Measurements from ENCODE around the gene UBA1.

UBA1 gene

GRCh38 chrX:47170861-47171692, 22.6 kb upstream of the UBA1 start:
- DNase-seq = no peak

- no peak for DNase-seq
These were observed 21.6 kb upstream of the UBA1 start for GRCh38 chrX:47171996-47172395.

GRCh38 chrX:47172549-47172948, 21.1 kb upstream of the UBA1 start:
- no peak for DNase-seq

DNA sequence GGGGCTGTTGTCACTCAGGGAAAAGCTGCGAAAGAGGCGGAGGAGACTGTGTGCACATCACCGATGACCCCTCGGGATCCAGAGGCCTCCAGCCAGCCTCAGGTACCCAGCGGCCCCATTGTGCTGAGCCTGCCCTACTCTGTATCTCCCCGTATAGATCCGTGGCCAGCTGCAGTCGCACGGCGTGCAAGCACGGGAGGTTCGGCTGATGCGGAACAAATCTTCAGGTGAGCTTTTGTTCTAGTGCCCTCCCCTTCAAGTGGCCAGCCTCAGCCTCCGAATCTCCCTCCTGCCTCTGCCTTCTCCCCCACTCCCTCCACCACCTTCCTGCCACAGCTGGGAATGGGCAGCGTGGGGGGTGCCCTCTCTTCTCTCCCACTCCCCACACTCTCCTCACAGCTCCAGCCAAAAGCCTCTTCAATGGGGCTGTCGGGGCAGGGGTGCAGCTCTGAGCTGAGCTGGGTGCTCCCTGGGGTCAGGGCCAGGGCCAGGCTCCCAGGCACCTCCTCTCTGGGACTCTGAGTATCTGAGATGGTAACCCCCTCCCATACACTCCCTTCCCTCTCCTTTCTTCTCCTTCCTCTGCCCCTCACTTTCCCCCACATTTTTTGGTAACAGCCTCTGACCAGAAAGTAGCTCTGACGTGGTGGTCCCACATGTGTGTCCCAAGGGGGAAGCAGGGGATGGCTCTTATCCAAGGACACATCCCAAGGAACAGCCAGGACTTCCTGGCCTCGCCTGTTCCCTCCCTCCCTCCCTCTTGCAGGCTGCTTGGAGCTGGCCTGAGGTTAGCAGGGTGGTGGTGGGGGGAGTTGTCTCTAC, 20.4 kb upstream of the UBA1 start:
- DNase-seq = no peak

- DNase-seq = no peak
These were observed 19.3 kb upstream of the UBA1 start for GRCh38 chrX:47174376-47174775.

DNA sequence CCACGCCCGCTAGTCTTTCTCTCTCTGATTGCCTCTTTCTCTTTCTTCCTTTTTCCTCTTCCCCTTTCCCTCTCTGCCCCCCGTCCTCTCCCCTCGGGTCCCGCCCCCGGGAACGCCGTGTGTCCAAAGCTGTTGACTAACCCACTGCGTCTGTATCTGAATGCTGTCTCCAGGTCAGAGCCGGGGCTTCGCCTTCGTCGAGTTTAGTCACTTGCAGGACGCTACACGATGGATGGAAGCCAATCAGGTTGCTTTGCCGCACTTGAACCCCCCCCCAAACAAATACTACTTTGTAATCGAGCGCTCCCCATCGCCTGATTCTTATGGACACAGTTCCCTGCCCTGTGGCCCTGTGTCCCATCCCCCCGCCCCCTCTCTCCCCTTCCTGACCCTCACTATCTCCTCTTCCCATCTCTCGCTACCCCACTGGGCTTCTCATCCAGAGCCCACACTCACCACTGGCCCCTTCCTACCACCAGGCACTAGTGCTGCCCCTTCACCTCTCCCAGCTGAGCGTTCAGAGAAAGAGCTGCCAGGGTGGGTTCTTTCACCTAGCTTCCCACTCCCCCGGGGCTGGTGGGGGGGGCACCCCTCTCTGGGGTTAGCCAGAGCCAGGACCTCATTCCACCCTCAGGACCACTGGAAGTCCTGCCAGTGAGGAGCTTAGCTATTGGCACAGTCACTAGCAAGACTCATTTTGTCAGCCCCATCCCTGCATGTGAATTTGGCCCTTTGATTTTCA, 18.6 kb upstream of the UBA1 start:
- DNase-seq = no peak

GRCh38 chrX:47175588-47175980, 18.0 kb upstream of the UBA1 start:
- DNase-seq = no peak

DNA sequence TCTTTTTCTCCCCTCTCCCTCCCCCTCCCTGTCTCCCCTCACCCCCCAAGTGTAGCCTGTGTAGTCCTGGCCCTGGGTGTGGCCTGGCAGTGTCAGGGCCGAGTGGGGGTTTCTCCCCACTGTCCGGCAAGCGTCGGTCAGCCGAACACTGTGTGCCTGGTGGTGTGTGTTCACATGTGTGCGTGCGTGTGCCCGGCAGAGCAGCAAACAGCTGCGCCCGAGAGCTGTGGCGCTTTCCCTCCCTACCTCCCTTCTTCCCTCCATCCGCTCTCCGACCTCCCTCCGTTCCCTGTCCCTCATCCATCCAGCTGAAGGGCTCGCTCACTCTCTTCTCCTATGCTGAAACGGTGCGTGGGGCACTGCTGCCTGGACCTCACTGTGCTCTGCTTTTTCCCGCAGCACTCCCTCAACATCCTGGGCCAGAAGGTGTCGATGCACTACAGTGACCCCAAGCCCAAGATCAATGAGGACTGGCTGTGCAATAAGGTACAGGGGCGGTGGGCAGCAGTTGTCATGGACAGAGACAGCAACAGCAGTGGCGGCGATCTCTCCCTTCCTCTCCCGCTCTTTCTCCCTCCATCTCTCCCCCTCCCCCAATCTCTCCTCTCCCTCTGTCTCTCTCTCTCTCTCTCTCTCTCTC, 17.4 kb upstream of the UBA1 start:
- no peak for DNase-seq

DNA sequence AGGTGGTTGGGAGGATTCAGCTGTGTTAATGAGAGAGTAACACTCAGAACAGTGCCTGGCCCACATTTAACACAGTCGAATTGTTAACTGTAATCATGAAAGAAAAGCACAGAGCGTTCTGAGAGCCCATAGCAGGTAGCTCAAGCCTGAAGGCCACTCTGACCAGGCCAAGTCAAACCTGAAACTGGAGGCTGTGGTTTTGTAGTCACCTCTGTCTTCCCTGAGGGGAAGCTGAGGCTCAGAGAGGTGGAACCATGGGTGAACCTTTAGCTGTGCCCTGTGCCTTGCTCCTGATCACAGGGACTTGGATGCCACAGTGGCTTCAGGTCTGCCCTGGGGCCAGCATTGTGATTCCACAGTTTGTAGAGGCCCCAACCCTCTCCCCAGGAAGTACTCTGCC, 16.6 kb upstream of the UBA1 start:
- no peak for DNase-seq

DNA sequence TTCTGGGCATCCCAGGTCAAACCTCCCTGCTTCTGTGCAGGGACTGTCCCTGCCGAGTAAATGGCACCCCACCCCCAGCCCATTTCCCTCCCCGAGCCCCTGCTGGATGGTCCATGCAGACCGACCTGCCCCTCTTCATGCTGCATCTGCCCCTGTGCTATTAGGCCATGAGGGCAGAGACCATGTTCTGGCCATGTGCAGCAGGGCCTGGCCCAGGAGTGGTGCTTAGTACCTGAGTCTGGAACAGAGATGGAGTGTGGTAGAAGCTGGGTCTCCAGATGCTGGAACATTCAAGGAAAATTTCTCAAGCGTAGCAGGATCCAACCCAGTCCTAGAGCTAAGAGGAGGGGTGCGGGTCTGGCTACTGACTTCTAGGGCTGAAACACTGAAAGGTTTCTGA, 15.3 kb upstream of the UBA1 start:
- DNase-seq = no peak

- DNase-seq = no peak
These were observed 14.3 kb upstream of the UBA1 start for GRCh38 chrX:47179221-47179927.

DNA sequence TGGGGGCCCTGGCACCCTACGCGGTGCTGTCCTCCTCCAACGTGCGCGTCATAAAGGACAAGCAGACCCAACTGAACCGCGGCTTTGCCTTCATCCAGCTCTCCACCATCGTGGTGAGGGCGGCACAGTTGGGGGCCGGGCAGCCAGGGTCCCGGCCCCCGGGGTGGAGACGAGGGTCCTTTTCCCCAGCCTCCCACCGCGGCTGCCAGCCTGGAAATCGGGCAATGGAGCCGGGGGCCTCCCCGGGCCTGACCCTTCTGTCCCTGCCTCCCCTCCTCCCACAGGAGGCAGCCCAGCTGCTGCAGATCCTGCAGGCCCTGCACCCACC, 13.7 kb upstream of the UBA1 start:
- no peak for DNase-seq

DNA sequence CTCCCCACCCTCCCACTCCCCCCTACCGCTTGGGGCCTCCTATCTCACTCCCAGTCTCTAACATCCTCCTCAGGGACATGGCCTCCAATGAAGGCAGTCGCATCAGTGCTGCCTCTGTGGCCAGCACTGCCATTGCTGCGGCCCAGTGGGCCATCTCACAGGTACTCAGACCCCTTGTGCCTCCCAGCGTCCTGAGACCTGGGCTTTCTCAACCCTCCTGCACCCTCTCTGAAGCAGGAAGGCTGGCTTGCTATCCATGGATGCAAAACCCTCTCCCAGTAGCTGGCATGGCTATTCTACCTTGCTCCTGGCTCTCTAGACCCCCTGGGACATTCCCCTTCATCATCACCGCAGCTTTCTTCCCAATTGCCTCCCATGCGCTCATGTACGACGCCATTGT, 13.3 kb upstream of the UBA1 start:
- no peak for DNase-seq

DNA sequence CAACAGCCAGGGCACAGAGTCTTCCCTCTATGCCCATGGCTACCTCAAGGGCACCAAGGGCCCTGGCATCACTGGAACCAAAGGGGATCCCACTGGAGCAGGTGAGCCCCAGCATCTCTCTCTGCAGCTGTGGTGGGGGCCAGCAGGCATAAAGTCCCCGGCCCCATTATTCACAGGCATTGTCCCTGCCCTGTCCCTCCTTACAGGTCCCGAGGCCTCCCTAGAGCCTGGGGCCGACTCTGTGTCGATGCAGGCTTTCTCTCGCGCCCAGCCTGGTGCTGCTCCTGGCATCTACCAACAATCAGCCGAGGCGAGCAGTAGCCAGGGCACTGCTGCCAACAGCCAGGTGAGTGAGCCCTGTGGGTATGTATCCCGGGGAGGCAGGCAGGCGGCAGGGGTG, 12.3 kb upstream of the UBA1 start:
- no peak for DNase-seq

DNA sequence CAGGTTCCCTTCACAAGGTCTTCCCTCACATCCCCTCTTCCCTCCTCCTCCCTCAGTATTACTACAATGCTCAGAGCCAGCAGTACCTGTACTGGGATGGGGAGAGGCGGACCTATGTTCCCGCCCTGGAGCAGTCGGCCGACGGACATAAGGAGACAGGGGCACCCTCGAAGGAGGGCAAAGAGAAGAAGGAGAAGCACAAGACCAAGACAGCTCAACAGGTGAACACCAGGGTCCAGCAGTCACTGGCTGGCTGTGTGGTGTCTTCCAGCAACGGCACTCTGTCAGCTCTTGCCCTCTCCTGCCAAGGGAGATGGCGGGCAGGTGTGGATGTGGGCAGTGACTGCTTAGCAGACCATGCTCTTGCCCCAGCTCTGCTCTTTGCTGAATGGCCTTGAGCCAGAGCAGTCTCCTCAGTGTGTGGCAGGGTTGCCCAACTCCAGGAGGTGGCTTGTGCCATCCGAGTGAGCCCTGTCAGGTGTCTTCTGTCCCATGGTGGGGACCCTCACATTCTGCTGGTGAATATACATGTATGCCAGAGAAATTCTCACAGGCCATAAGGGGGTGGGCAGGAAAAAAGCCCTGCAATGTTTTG, 11.4 kb upstream of the UBA1 start:
- no peak for DNase-seq

GRCh38 chrX:47184486-47184885, 9.1 kb upstream of the UBA1 start:
- DNase-seq = no peak

DNA sequence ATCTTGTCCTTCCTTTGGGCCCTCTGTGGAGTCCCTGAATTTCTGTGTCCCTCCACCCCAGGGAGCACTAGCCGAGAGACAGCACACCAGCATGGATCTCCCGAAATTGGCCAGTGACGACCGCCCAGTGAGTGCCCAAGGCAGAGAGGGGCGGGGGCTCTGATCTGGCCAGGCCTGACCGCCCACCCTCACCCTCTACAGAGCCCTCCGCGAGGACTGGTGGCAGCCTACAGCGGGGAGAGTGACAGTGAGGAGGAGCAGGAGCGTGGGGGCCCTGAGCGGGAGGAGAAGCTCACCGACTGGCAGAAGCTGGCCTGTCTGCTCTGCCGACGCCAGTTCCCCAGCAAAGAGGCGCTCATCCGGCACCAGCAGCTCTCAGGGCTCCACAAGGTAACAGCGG, 8.4 kb upstream of the UBA1 start:
- no peak for DNase-seq

DNA sequence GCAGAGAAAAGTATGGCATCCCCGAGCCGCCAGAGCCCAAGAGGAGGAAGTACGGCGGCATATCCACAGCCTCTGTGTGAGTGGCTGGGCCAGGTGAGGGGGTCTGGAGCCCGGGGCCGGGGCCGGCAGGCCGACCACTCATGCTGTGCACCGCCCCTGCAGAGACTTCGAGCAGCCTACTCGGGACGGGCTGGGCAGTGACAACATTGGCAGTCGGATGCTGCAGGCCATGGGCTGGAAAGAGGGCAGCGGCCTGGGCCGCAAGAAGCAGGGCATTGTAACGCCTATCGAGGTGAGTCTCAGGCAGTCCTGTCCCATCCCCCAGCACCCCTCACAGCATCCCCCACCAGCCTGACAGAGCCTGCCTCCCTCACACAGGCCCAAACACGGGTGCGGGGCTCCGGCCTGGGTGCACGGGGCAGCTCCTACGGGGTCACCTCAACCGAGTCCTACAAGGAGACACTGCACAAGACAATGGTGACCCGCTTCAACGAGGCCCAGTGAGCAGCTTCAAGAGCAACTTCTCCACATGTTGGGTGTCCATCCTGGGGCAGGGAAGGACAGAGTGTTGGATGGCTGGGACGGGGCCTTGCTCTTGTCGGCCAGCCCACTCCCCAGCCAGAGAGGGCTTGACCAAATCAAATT, 7.4 kb upstream of the UBA1 start:
- no peak for DNase-seq

DNA sequence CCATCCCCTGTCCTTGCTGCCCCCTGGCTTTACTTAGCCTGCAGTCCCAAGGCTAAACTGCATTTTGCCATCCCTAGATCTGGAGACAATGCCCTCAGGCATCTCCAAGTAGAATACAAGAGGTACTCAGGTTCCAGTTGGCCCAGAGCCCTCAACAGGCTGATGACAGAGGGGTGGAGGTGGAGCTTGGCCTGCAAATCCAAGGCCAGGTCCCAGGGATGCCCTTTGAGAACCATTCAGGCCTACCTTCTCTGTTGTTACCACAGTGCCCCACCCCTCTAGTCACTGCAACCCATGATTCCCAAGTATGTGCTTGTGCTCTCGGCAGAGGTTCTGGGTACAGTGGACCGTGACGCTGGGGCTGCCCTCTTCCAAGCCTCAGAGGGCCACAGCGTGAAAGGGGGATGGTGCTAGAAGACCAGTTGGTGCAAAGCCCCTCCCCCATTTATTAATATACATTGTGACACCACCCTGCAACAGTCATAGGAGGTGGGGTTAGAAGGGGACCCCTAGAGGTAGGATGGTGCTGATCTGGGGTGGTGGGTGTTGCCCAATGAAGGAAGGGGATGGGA, 6.4 kb upstream of the UBA1 start:
- DNase-seq = no peak

DNA sequence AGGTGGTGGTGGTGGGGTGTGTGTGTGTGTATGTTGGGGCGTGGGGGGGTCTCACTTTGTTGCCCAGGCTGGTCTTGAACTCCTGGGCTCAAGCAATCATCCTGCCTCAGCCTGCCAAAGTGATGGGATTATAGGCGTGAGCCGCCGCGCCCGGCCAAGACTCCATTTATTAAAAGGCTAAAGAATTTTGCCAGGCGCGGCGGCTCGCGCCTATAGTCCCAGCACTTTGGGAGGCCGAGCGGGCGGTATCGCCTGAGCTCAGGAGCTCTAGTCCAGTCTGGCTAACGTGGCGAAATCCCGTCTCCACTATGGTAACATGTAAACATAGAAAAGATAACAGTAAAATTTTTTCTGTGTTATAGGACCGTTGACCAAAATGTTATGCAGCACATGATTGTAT, 3.7 kb upstream of the UBA1 start:
- DNase-seq = no peak

All from stimulated activated CD4-positive, alpha-beta T cell treated with anti-CD3 and anti-CD28 coated beads, Interleukin-4, amount 100 ng/mL, for 24 hours (primary cell).